ENCODE data around the gene TSC22D3.

DNA sequence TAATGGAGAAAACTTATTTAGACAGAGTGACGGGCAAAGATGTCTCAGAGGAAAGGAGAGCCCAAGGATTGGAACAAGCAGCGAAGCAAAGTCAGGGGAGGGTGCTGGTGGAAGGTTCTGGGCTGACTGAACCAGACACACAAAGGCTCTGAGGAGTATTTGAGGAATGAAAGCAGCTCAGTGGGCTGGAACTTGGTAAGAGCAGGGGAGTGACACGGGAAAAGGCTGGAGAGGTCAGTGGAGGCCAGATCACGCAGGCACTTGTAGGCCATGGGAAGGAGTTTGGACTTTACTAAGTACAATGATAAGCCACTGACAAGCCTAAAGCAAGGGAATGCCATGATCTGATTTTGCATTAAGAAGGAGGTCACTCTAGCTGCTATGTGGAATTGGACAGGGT lies 71.4 kb downstream of the TSC22D3 start:
- TF ChIP-seq, protein P1, sequence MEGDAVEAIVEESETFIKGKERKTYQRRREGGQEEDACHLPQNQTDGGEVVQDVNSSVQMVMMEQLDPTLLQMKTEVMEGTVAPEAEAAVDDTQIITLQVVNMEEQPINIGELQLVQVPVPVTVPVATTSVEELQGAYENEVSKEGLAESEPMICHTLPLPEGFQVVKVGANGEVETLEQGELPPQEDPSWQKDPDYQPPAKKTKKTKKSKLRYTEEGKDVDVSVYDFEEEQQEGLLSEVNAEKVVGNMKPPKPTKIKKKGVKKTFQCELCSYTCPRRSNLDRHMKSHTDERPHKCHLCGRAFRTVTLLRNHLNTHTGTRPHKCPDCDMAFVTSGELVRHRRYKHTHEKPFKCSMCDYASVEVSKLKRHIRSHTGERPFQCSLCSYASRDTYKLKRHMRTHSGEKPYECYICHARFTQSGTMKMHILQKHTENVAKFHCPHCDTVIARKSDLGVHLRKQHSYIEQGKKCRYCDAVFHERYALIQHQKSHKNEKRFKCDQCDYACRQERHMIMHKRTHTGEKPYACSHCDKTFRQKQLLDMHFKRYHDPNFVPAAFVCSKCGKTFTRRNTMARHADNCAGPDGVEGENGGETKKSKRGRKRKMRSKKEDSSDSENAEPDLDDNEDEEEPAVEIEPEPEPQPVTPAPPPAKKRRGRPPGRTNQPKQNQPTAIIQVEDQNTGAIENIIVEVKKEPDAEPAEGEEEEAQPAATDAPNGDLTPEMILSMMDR (IDR thresholded peaks at IDR 0.05), result no peak
- TF ChIP-seq ZFX (IDR thresholded peaks at IDR 0.05; ENCODE audit: borderline replicate concordance), result no peak
